GM15510 (cell line): ENCODE data around the gene ADCK2.

ENCODE experiments used
- POLR2A ChIP-seq: IDR thresholded peaks from 3 replicates; pipeline ENCODE4 v1.6.1; 2011; ENCODE audit warnings: borderline replicate concordance; ENCODE audit not compliant: insufficient read length; ENCODE audit errors: extremely low read depth

Gene ADCK2

GRCh38 chr7:140696680-140697446 is 24.1 kb downstream of the ADCK2 start, which contains the start of gene NDUFB2:
Gene NDUFB2 (plus strand): TSS chr7:140696708. CDS start chr7:140696745, 37 bp downstream.
- TF ChIP-seq POLR2A, result peak; percentile 72

GRCh38 chr7:140697447-140698143 is 24.9 kb downstream of the ADCK2 start:
- TF ChIP-seq POLR2A, result no peak

GRCh38 chr7:140698477-140698876 is 25.7 kb downstream of the ADCK2 start:
- TF ChIP-seq POLR2A, result no peak

DNA sequence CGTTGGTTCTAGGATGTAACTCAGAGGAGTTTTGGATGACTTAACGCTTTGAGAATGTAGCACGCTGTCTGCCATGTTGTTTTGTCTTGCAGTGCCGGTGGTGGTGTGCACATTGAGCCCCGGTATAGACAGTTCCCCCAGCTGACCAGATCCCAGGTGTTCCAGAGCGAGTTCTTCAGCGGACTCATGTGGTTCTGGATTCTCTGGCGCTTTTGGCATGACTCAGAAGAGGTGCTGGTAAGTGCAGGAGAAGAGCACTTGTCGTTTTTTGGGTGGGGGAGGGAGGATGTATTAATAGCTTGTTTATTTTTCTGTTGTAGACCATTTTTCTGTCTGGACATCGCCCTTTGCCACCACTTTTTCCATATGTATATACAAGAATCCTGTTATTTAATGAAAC is 30.0 kb downstream of the ADCK2 start:
- no peak for TF ChIP-seq POLR2A

- TF ChIP-seq POLR2A, result no peak
Observed at GRCh38 chr7:140704205-140704604, 31.5 kb downstream of the ADCK2 start.

GRCh38 chr7:140707132-140707531 is 34.4 kb downstream of the ADCK2 start:
- no peak for TF ChIP-seq POLR2A

DNA sequence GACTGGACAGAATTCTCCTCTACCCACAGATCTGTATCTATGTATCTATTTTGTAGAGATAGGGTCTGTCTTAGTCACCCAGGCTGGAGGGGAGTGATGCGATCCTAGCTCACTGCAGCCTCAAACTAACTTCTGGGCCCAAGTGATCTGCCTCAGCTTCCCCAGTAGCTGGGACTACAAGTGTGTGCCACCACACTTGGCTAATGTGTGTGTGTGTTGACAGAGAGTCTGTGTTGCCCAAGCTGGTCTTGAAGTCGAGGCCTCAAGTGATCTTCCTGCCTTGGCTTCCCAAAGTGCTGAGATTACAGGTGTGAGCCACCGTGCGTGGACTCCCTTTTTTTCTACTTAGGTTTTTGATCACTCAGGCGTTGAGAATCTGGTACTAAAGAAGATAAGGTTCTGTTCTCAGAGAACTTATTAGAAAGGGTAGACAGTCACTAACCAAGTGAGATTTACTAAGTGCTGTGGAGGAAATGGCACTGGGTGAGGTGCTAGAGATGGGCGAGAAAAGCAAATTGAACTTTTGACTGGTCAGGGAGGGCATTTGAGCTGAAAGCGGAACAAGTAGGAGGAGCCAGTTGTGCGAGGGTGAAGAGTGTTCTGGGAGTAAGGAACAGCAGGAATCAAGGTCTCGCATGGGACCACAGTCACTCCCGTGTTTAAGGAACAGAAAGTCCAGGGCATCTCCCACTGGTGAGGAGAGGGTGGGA is 41.7 kb downstream of the ADCK2 start:
- TF ChIP-seq POLR2A, result no peak

GRCh38 chr7:140719721-140720120 is 47.0 kb downstream of the ADCK2 start:
- no peak for TF ChIP-seq POLR2A

DNA sequence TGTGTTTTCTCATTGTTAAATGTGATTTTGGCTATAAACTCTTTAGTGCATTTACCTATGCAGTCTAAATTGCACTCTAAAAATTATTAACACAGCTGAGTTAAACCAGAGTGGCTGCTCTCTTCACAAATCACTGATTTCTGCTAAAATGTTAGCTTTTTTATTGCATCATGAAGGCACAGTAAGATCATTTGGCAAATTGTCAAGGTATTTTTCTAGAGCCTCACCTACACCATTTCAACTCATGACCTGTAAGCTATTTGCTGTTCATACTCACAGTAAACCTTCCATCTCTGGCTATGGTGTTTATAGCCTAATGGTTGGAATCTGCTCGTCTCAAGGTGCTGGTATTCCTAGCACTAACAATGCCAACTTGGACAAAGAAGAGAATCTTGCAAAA is 49.5 kb downstream of the ADCK2 start:
- no peak for TF ChIP-seq POLR2A

DNA sequence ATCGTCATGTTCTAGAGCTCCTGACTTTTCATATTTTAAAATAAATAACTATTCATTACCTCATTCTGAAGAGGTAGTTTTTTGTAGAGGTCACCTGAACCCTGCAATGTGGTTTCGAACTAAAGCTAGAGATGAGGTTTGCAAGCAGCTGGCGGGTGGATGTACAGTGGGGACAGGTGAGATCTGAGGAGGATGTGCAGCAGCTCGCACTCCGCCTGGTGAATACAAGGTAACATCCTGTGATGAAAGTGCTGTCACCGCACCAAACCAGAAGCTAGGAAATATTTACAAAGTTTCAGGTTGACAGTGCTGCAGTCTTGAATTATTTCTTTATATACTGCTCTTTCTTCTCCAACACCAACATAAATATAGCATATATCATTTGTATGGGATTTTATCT is 50.3 kb downstream of the ADCK2 start:
- no peak for TF ChIP-seq POLR2A

DNA sequence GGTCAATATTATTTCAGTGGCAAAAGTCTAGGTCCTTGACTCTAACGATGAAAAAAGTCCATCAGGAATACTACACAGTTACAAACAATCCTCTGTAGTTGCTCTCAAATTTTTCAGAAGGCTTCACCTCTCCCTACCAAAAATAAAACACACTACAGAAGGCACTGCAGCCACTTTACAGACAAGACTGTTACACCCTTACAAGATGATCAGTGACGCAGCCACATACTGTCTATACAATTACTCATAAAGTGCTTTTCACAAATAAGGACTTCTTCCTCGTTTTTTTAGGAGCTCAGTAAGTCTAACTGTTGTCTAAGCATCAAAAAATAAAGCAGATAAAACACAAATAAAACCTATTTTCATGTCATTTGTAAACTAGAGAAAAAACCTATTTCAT is 50.8 kb downstream of the ADCK2 start:
- TF ChIP-seq POLR2A, result no peak

- TF ChIP-seq POLR2A, result no peak
Observed at GRCh38 chr7:140724706-140725105, 52.0 kb downstream of the ADCK2 start.

DNA sequence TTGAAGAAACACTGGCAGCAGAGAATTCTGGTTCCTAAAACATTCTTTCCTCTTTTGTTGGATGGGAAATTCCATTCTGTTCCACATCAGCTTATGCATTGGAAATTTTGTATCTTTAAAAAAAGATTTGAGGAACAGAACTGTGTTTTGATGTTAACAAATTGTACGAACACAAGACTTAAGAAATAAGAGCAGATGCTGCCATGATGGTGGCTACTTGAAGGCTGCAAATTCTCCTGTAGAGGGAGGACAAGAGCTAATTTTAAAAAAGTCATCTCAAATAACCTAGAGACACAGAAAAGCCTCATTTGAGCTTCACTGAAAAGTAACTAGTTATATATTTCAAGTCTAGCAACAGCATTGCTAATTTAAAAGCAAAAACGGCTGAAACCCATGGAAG is 53.5 kb downstream of the ADCK2 start:
- TF ChIP-seq POLR2A, result no peak

GRCh38 chr7:140732416-140732815 is 59.7 kb downstream of the ADCK2 start:
- no peak for TF ChIP-seq POLR2A

DNA sequence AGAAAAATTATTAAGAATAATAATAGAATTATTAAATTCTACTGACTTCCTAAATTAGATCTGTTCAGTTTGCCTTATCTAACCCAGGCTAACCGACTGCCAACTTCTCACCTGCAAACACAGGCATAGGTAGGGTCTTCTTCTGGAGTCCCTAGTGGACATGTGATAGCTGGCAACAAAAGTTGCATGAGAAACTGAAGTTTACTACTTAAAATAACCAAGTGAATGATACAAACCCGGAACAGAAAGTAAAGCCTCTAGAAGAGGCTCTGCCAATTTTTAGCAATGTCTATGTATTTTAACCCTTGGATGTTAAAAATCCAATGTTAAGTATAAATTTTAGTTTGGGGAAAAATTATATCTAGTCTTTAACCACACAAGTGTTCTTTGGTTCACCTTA is 61.4 kb downstream of the ADCK2 start:
- no peak for TF ChIP-seq POLR2A
